HepG2 (cell line): ENCODE measurements around the gene ANGPTL2. TPM values are rescaled to one million over a fixed set of nuclear protein-coding genes. Genes with fewer than 3 reads are reported as not detected.

ENCODE experiments used
- BCL6 ChIP-seq: IDR thresholded peaks from 2 replicates; pipeline ENCODE4 v1.6.1; 2016; ENCODE audit warnings: missing genetic modification reagents, missing compliant biosample characterization
- BRD4 ChIP-seq: sonication (generic); formaldehyde crosslinking; IDR thresholded peaks from 2 replicates; pipeline ENCODE4 v1.4.0; 2020; ENCODE audit warnings: missing genetic modification reagents
- CHCHD3 ChIP-seq: sonication (generic); formaldehyde crosslinking; IDR thresholded peaks from 2 replicates; pipeline ENCODE4 v1.8.0; 2022; ENCODE audit warnings: mild to moderate bottlenecking, missing genetic modification reagents, moderate library complexity
- ELF1 ChIP-seq: sonication (generic); formaldehyde crosslinking; IDR thresholded peaks from 2 replicates; pipeline ENCODE4 v1.4.0; 2020; ENCODE audit warnings: missing genetic modification reagents
- ELF3 ChIP-seq: IDR thresholded peaks from 2 replicates; pipeline ENCODE4 v1.6.1; 2016; ENCODE audit warnings: missing genetic modification reagents, missing compliant biosample characterization
- GLMP ChIP-seq: sonication (generic); formaldehyde crosslinking; IDR thresholded peaks from 2 replicates; pipeline ENCODE4 v1.9.0; 2021; ENCODE audit warnings: missing genetic modification reagents, mild to moderate bottlenecking, borderline replicate concordance
- GRHL1 ChIP-seq: sonication (generic); formaldehyde crosslinking; conservative IDR thresholded peaks from 2 replicates; pipeline ENCODE4 v1.8.0; 2022; ENCODE audit warnings: missing genetic modification reagents
- HOXA5 ChIP-seq: sonication (generic); formaldehyde crosslinking; IDR thresholded peaks from 2 replicates; pipeline ENCODE4 v1.4.0; 2020; ENCODE audit warnings: missing genetic modification reagents
- MYPOP ChIP-seq: sonication (generic); formaldehyde crosslinking; IDR thresholded peaks from 2 replicates; pipeline ENCODE4 v1.8.1; 2023; ENCODE audit warnings: mild to moderate bottlenecking, moderate library complexity, missing genetic modification reagents
- PITX1 ChIP-seq: sonication (generic); formaldehyde crosslinking; IDR thresholded peaks from 2 replicates; pipeline ENCODE4 v1.5.1; 2020; ENCODE audit warnings: mild to moderate bottlenecking, missing genetic modification reagents
- PRDM10 ChIP-seq: sonication (generic); formaldehyde crosslinking; IDR thresholded peaks from 2 replicates; pipeline ENCODE4 v1.4.0; 2020; ENCODE audit warnings: low read depth, missing genetic modification reagents
- RBM22 ChIP-seq: fragments of 200-400 bp; formaldehyde crosslinking; optimal IDR thresholded peaks from 2 replicates; pipeline ENCODE3; 2017; ENCODE audit warnings: mild to moderate bottlenecking, low read length, moderate library complexity
- RFXANK ChIP-seq: IDR thresholded peaks from 2 replicates; pipeline ENCODE4 v1.6.1; 2016
- SMAD3 ChIP-seq: sonication (generic); formaldehyde crosslinking; IDR thresholded peaks from 2 replicates; pipeline ENCODE4 v1.4.0; 2020; ENCODE audit warnings: missing genetic modification reagents
- SUZ12 ChIP-seq: fragments of 150-350 bp; IDR thresholded peaks from 2 replicates; pipeline ENCODE4 v1.6.1; 2014; ENCODE audit warnings: low read depth, low read length
- TAF1 ChIP-seq: sonication (generic); formaldehyde crosslinking; IDR thresholded peaks from 2 replicates; pipeline ENCODE4 v1.4.0; 2020; ENCODE audit warnings: missing genetic modification reagents
- TP53 ChIP-seq: sonication (generic); formaldehyde crosslinking; conservative IDR thresholded peaks from 2 replicates; pipeline ENCODE4 v1.4.0; 2020; ENCODE audit warnings: missing genetic modification reagents
- TRIM22 ChIP-seq: fragments of 450-650 bp; IDR thresholded peaks from 2 replicates; pipeline ENCODE4 v1.6.1; 2017
- ZFP36L1 ChIP-seq: sonication (generic); formaldehyde crosslinking; IDR thresholded peaks from 2 replicates; pipeline ENCODE4 v1.8.0; 2022; ENCODE audit warnings: mild to moderate bottlenecking, missing genetic modification reagents, moderate library complexity
- ZNF180 ChIP-seq: sonication (generic); formaldehyde crosslinking; IDR thresholded peaks from 2 replicates; pipeline ENCODE4 v1.4.0; 2020; ENCODE audit warnings: low read depth, missing genetic modification reagents, borderline replicate concordance
- ZNF598 ChIP-seq: sonication (generic); formaldehyde crosslinking; IDR thresholded peaks from 2 replicates; pipeline ENCODE4 v1.5.1; 2020; ENCODE audit warnings: mild to moderate bottlenecking, missing genetic modification reagents, borderline replicate concordance
- ZNF75D ChIP-seq: sonication (generic); formaldehyde crosslinking; IDR thresholded peaks from 2 replicates; pipeline ENCODE4 v1.8.1; 2023; ENCODE audit warnings: missing genetic modification reagents, mild to moderate bottlenecking, borderline replicate concordance
- polyA plus RNA-seq, 8 experiments: library from polyadenylated mRNA; depleted of rRNA in 3 of 8; stranded (reverse) in 7 of 8; unstranded in 1 of 8; fragments of >200 nt; fragmentation: Illumina TruSeq in 4 of 8; extraction: Trizol in 4 of 8; gene quantifications; 2 replicates each; pipeline versions ENCODE4 v1.2.1 to v1.2.3, GENCODE V29; 2011 to 2016; ENCODE audit warnings: low read depth in 4 of 8, missing spikeins in 1 of 8, mixed read lengths in 1 of 8; ENCODE audit not compliant: insufficient read depth in 1 of 8
- total RNA-seq, 5 experiments: library from RNA; depleted of rRNA; stranded (reverse); fragments of >200 nt; fragmentation: Illumina TruSeq; extraction: Trizol; gene quantifications; 2 replicates each; pipeline ENCODE4 v1.2.3, GENCODE V29; 2016; ENCODE audit warnings: low read depth in 1 of 5

ANGPTL2 gene
- total and polyA plus RNA-seq, 2 of the 13 experiments (the other 11 are each of a cell fraction or from before 2014, with no cell fraction given), result 0.91 to 21.0 TPM

- peak; percentile 95 for TF ChIP-seq ELF3 (CRISPR knock-in tag)
- 0 out of 2 replicates have a peak, but pooled peaks have one; percentile 32 for TF ChIP-seq ELF1 (CRISPR knock-in tag)
- no peak for TF ChIP-seq TAF1 (CRISPR knock-in tag)
- peak; percentile 85; the same call in 1 of the 2 replicates for TF ChIP-seq ZNF75D (CRISPR knock-in tag)
- no peak for TF ChIP-seq SUZ12
- TF ChIP-seq TP53 (CRISPR knock-in tag), result peak; percentile 54; the same call in 1 of the 2 replicates
- TF ChIP-seq ZNF598 (CRISPR knock-in tag), result peak; percentile 95; the same call in 1 of the 2 replicates
- peak; percentile 35; the same call in 1 of the 2 replicates for TF ChIP-seq ZNF180 (CRISPR knock-in tag)
- TF ChIP-seq GLMP, result peak; percentile 96
- TF ChIP-seq BCL6, result peak; percentile 83
- peak; percentile 85; the same call in 1 of the 2 replicates for TF ChIP-seq CHCHD3 (CRISPR knock-in tag)
- TF ChIP-seq SMAD3 (CRISPR knock-in tag), result peak; percentile 93
- TF ChIP-seq TRIM22, result no peak
- TF ChIP-seq RFXANK (CRISPR knock-in tag), result 0 out of 2 replicates have a peak, but pooled peaks have one; percentile 73
- peak; percentile 87 for TF ChIP-seq PITX1 (CRISPR knock-in tag)
- TF ChIP-seq PRDM10 (CRISPR knock-in tag), result peak; percentile 48; the same call in 1 of the 2 replicates
- peak; percentile 100 for TF ChIP-seq ZFP36L1 (CRISPR knock-in tag)
- TF ChIP-seq HOXA5 (CRISPR knock-in tag), result peak; percentile 91; the same call in 1 of the 2 replicates
- no peak for TF ChIP-seq BRD4
- peak; percentile 96 for TF ChIP-seq MYPOP (CRISPR knock-in tag)
- no peak for TF ChIP-seq RBM22
- no peak; the same call in 1 of the 2 replicates for TF ChIP-seq GRHL1 (CRISPR knock-in tag)
Measured at GRCh38 chr9:127159325-127159801, 36.9 kb upstream of the ANGPTL2 start (continued).
